HG02623 (cell line): Measurements from ENCODE around the gene SLC26A11.
"Not testable (repeated sequence)": the region's sequence is repeated elsewhere in the genome, so short reads cannot be mapped to it uniquely, and the experiment has no call there.

Experiments
- ATAC-seq: cut with Tn5 transposase; IDR thresholded peaks from one replicate; pipeline ENCODE4 v1.9.1; 2021; ENCODE audit warnings: moderate library complexity; ENCODE audit not compliant: unreplicated experiment

Gene SLC26A11

GRCh38 chr17:80299350-80300100, 79.3 kb downstream of the SLC26A11 start:
- ATAC-seq, result not testable (repeated sequence)

GRCh38 chr17:80300756-80301155, 80.5 kb downstream of the SLC26A11 start:
- not testable (repeated sequence) for ATAC-seq
